Activated T-helper 1 cell treated with anti-CD3 and anti-CD28 coated beads, Interleukin-2, amount 50 U/mL, for 16 hours (primary cell): ENCODE measurements around the gene ZSCAN5A.
"Not testable (repeated sequence)": the region's sequence is repeated elsewhere in the genome, so short reads cannot be mapped to it uniquely, and the experiment has no call there.

Experiments
- DNase-seq, 2 donors: peaks; one replicate each; pipeline ENCODE4 v3.0.0-alpha.2; 2020; ENCODE audit warnings: low read depth in 1 of 2, low spot score in 1 of 2

ZSCAN5A gene

GRCh38 chr19:56217039-56217949, 97.3 kb downstream of the ZSCAN5A start:
- no peak for DNase-seq

- DNase-seq, result no peak
Measured at GRCh38 chr19:56211718-56212117, 102.9 kb downstream of the ZSCAN5A start.

GRCh38 chr19:56210036-56210435, 104.6 kb downstream of the ZSCAN5A start:
- not testable (repeated sequence) for DNase-seq

GRCh38 chr19:56209091-56209490, 105.5 kb downstream of the ZSCAN5A start:
- DNase-seq, result no peak

GRCh38 chr19:56207581-56207980, 107.1 kb downstream of the ZSCAN5A start:
- not testable (repeated sequence) for DNase-seq

GRCh38 chr19:56201973-56202372, 112.7 kb downstream of the ZSCAN5A start, which contains the start of gene ZSCAN5C:
Gene ZSCAN5C (plus strand): TSS chr19:56202273. CDS start chr19:56205914, 3,641 bp downstream.
- no peak for DNase-seq

- DNase-seq, result no peak
Measured at GRCh38 chr19:56199687-56200086, 115.0 kb downstream of the ZSCAN5A start.

- not testable (repeated sequence) for DNase-seq
Measured at GRCh38 chr19:56197646-56198045, 117.0 kb downstream of the ZSCAN5A start, which contains the start of gene ZSCAN5B. Gene ZSCAN5B (minus strand): TSS chr19:56197783. CDS start chr19:56193052, 4,731 bp downstream.

- no peak for DNase-seq
Measured at GRCh38 chr19:56193981-56194640, 120.5 kb downstream of the ZSCAN5A start.

- DNase-seq, result no peak
Measured at GRCh38 chr19:56191711-56192110, 122.9 kb downstream of the ZSCAN5A start.

GRCh38 chr19:56191115-56191514, 123.5 kb downstream of the ZSCAN5A start:
- DNase-seq, result no peak

GRCh38 chr19:56189785-56190184, 124.9 kb downstream of the ZSCAN5A start:
- DNase-seq, result no peak

GRCh38 chr19:56177564-56178243, 136.9 kb downstream of the ZSCAN5A start:
- DNase-seq, result no peak

- DNase-seq, result no peak
Measured at GRCh38 chr19:56176881-56177280, 137.8 kb downstream of the ZSCAN5A start.

GRCh38 chr19:56176310-56176709, 138.3 kb downstream of the ZSCAN5A start:
- DNase-seq, result not testable (repeated sequence)

GRCh38 chr19:56175861-56176307, 138.8 kb downstream of the ZSCAN5A start, which contains the start of gene GALP:
Gene GALP (plus strand): TSS chr19:56176008. CDS start chr19:56177109, 1,101 bp downstream.
- not testable (repeated sequence) for DNase-seq

- DNase-seq, result no peak
Measured at GRCh38 chr19:56174550-56174949, 140.1 kb downstream of the ZSCAN5A start.

- no peak for DNase-seq
Measured at GRCh38 chr19:56174086-56174485, 140.6 kb downstream of the ZSCAN5A start.
